Posterior vena cava (tissue), 2 donors: Measurements from ENCODE around the gene PCED1B. TPM values are rescaled to one million over a fixed set of nuclear protein-coding genes. Genes with fewer than 3 reads are reported as not detected.
"Not testable (repeated sequence)": the region's sequence is repeated elsewhere in the genome, so short reads cannot be mapped to it uniquely, and the experiment has no call there.

Experiments used
- DNase-seq: peaks from one replicate; pipeline ENCODE4 v3.0.0-alpha.2; 2020; ENCODE audit warnings: low spot score
- intact Hi-C, 2 donors: fragments of 100-400 bp; cut with DNase I; formaldehyde crosslinking; loops; one replicate each; pipeline versions ENCODE4 v1.14.1 to v1.14.2; 2022 to 2023
- total RNA-seq, 2 donors: library from RNA; stranded (reverse); fragmentation: NEBNext Ultra II Directional; extraction: Animal tissue kit (Norgen Biotek cat#: 25700); gene quantifications; one replicate each; pipeline ENCODE4 v1.2.1, GENCODE V29; 2021
- donor health status: DM: yes; HTN: yes; CAD: no.
- donor health status: DM: yes; HTN: yes; CAD: no.

PCED1B gene
- total RNA-seq, 2 donors from 2014 or later: 5.7 to 7.2 TPM

DNA sequence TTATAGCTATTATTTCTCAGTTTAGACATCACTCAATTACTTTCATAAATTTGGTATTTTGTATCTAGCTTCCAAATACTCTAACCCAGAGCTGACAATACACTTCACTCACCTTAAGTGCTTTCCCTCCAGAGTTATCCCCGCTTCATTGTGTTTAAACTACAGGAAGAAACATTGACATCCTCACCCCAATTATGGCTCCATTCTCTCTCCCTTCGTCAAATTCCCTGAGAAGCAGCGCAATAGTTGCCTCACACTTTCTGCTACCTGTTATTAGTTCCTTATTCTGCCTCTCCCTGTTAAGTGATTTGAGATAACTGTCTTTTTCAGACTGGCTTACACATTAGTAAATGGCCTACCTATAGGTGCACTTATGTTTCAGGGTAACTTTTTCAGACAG, 69.7 kb downstream of the PCED1B start:
- no peak for DNase-seq
- intact Hi-C loops: no loop called here

DNA sequence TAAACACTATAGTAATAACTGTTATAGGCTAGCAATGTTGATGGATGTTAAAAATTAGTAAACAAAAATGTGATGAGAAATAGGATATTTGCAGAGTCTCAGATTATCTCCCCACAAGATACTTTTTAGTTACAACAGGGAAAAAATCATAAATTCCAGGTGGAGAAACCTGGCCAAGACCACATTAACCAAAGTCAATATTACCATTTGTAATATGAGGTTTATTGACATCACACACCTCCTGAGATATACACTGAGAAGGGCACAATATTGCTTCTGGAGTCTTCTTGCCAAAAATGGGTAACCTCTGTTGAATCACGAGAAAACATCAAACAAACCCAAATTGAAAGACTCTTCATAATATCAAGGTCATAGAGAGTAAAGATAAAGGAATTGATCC, 72.7 kb downstream of the PCED1B start:
- DNase-seq: no peak
- intact Hi-C loops: no loop called here

DNA sequence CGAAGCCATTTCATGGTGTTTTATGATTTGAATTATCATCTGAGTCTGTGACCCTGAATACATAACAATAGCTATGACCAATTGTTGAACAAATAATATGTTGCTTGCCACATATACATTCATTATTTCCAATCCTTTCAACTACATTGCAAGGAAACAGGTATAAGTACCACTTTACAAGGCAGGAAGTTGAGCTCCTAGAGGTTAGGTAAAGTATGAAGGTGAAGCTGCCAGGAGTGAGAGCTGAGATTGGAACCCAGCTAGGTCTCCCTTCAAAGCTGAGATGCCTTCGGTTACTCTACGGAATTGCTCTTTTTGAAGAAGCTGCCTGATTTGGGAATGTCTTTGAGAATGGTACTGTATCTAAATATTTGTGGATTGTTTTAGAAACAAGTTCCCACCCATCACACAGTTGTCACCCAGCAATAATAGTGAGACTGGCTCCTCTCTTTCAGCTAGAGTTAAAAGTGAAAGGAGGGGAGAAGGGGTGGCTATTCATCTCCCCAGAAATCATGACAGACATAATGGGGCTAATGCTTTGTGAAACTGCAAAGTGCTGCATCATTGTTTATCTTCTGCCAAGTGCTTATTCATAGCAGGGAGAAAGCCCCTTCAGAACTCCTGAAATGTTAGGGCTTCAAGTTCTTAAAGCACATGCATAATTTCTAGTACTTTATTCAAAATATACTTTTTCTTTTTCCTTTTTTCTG, 76.2 kb downstream of the PCED1B start:
- DNase-seq: no peak
- intact Hi-C loops: no loop called here

DNA sequence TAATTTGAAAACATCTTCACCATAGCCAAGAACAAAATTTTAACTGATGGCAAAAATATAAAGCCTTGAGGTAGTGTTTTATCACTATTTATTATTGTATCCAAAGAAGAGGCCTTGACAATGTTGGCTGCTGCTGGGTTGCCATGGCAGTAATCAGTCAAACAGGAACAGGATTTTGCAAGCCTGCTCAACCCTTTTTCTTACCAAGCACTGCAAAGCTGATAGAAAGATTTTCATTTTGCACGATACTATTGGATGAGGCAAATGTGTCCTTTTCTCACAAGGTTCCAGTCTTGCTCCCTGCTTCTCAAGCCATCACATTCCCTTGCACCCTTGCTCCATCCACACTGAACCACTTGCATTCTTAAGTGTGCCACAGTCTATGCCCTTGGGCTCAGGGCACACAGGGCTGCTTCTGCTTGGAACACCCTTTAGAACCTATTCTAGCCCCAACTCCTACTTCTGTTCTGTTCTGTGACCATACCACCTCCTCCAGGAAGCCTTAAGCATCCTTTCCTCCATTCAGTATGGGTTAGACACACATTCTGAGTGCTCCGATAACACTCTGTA, 76.8 kb downstream of the PCED1B start:
- intact Hi-C loops: no loop called here
- DNase-seq: no peak

DNA sequence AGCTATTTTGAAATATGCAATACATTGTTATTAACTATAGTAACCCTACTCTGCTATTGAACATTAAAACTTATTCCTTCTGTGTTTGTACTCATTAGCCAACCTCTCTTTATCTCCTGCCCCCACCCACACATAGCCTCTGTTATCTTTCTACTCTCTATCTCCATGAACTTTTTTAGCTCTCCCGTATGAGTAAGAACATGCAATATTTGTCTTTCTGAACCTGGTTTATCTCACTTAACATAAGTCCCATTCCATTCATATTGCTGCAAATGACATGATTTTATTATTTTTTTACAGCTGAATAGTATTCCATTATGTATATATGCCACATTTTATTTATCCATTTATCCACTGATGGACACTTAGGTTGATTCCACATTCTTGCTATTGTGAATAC, 79.4 kb downstream of the PCED1B start:
- intact Hi-C loops: no loop called here
- DNase-seq: no peak

DNA sequence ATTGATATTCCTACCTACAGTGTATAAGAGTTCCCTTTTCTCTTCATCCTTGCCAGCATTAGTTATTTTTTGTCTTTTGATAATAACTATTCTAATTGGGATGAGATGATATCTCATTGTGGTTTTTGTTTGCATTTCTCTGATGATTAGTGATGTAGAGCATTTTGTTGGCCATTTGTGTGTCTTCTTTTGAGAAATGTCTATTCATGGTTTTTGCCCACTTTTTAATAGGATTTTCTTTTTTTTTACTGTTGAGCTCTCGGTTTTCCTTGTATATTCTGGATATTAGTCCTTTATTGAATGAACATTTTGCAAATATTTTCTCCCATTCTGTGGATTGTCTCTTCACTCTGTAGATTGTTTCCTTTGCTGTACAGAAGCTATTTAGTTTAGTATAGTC, 79.9 kb downstream of the PCED1B start:
- intact Hi-C loops: no loop called here
- no peak for DNase-seq

DNA sequence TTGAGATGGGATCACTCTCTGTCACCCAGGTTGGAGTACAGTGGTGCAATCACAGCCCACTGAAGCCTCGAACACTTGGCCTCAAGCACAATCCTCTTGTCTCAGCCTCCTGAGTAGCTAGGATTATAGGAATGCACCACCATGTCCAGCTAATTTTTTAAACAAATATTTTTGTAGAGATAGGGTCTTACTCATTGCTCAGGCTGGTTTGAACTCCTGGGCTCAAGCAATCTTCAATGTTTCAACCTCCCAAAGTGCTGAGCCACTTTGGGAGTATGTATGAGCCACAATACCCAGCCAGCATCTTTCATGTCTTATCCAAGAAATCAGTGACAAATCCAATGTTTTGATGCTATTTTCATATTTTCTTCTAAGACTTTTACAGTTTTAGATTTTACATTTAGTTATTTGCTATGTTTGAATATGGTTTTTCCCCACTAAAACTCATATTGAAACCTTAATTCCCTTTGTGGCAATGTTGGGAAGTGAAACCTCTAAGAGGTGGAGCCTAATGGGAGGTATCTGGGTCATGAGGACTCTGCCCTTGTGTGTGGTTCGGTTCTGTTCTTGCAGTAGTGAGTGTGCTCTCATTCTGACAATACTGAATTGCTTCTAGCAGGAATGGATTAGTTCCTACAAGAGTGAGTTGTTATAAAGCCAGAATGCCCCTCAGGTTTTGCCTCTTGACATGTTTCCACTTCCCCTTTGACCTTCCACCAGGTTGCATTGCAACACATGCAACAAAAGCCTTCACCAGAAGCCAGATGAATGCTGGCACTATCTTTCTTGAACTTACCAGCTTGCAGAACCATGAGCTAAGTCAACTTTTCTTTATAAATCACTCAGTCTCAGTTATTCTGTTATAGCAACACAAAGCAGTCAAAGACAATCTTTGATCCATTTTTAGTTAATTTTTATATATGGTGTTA, 81.2 kb downstream of the PCED1B start:
- no peak for DNase-seq
- intact Hi-C loops: no loop called here

DNA sequence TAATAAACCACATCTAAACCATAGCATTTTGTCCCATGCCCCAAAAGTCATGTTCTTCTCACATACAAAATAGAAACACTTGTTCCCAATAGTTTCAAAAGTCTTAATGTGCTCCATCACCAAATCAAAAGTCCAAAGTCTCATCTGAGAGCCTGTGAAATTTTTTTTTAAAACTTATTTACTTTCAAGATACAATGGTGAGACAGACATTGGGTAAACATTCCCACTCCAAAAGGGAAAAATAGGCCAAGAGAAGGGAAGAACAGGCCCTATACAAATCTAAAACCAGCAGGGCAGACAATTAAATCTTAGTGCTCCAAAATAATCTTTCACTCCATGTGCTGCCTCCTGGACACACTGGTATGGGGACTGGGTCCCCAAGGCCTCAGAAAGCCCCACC, 84.7 kb downstream of the PCED1B start:
- no peak for DNase-seq
- intact Hi-C loops: no loop called here

DNA sequence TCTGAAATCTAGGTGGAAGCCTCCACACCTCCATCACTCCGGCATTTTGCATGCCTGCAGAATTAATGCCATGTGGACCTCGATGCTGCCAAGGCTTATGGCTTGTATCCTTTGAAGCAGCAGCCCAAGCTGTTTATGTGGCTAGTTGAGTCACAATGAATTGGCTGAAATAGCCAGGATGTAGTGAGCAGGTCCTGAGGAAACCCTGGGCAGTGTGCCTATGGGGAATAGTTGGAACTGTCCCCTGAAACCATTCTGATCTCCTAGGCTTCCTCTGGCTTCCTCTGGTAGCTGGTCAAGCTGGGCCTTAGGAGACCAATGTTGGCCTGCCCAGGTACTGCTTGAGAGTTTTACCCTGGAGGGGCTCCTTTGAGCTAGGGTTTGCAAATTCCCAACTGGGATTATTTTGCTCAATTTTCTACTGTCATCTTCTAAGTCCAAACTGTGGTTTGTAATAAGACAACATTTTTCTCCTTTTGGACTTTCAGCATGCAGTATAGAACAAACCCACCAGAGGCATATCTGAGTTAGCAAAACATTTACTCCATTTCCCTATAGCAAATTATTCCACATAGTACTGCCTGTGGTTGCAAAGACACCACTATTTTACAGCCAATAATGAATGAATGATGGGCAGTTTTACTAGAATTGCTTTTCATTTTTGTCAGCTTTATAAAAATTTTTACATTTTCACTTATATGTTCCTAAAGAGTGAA, 85.5 kb downstream of the PCED1B start:
- no peak for DNase-seq
- intact Hi-C loops: no loop called here

DNA sequence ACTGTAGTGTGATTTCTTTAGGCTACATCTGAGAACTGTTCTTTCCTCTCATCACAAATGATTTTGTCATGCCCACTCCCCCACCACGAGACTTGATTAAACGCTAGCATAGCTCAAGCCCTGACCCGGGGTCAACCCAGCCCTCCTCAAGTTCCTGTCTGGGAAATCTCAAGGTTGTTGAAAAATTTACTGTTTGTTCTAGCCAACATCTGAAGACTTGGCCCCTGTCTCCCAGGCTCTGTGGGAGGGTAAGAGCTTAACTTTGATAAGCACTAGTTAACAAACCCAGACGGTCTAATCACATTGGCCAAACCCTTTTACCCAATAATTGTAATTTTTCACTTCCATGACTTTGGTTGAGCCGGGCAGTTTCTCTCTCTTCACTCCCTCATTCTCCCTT, 86.5 kb downstream of the PCED1B start:
- intact Hi-C loops: no loop called here
- no peak for DNase-seq

DNA sequence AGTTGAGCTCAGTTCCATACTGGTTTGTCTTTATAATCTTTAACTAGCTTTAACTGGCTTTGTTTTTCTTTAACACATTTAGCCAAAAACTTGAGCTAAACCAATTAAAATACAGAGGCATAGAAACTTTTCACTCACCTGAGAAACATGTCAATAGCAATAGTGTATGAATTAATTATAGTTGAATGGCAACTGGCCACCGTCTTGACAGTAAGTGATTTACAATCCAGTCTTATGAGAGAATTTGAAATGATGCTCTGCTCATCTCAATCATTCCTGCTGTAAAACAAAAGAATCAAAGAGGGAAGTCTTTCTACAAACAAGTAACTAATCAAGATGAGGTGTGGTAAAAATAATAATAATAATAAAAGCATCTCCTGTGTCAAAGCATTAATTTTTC, 86.9 kb downstream of the PCED1B start:
- intact Hi-C loops: no loop called here

DNA sequence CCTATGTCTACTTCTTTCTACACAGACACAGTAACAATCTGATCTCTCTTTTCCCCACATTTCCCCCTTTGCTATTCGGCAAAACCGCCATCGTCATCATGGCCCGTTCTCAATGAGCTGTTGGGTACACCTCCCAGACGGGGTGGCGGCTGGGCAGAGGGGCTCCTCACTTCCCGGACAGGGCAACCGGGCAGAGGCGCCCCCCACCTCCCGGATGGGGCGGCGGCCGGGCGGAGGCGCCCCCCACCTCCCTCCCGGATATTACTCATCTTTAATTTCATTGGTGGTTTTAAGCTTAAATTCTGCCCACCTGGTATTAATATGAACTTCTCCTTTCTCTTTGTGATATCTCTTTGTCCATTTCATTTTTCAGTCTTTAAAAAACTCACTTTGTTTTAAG, 90.9 kb downstream of the PCED1B start:
- intact Hi-C loops: not testable (repeated sequence)

More for the DNA sequence above, 86.9 kb downstream of the PCED1B start:
- DNase-seq: no peak

DNA sequence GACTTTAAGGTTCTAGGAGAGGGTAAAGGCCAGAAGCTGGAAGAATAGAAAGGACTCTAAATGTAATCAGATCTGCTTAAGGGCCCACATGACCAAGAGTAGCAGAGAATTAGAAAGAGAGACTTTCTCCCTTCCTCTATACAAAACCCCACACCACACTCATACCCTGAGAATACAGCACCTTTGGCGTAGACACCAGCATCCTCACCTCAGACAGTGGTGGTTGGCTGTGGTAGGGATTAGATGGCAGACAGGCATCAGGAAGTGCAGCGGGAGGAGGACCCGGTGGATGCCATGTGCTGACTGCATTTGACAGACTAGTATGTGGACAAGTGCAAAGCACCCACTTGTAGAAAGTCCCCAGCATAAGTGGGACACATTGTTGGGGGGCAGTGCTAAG, 98.6 kb downstream of the PCED1B start:
- intact Hi-C loops: loop anchor here in 1 of 2 donors (5.0 kb wide), 1 partner anchor 809 kb away; no protein-coding TSS in a partner anchor
- DNase-seq: no peak

More for the DNA sequence above, 90.9 kb downstream of the PCED1B start:
- DNase-seq: not testable (repeated sequence)

DNA sequence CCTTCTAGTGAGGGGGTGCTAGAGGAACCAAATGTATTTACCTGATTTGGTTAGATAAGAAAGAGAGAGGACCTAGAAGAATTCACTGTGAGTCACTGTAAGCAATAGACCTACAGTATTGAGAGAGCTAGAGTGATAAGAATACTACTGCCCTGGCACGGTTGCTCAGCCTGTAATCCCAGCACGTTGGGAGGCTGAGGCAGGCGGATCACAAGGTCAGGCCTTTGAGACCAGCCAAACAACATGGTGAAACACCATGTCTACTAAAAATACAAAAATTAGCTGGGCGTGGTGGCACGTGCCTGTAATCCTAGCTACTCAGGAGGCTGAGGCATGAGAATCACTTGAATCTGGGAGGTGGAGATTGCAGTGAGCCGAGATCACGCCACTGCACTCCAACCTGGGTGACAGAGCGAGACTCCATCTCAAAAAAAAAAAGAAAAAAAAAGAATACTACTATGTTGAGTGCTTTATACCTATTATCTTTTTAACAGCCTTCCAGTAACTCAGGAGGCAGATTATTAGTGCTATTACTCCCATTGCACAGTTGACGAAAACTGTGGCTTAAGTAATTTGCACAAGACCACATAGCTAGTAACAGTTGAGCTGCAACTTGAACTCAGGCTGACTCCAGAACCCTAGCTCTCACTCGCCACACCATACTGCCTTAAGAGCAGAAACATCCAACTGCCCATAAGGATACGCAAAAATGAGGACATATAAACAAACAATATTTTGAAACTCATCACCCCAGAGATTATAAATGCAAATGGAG, 102.9 kb downstream of the PCED1B start:
- DNase-seq, intact Hi-C loops: not testable (repeated sequence)

DNA sequence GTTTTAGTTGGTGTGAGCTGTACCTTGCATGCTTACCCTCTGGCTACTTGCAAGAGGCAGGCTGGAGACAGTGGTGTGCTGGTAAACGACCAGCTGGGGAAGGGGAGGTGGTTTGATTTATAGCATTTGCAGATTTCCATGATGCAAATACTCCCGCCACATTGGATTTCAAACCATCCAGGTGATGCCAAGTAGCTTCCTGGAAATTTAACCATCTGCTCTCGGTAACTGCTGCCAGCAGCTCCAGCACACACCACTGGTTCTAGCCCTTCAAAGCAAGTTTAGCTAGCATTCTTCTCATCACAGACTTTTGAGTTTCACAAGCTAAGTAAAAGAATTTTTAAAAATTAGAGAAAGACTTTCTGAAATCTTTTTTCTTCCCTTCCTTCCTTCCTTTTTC, 104.8 kb downstream of the PCED1B start:
- intact Hi-C loops: no loop called here
- no peak for DNase-seq

DNA sequence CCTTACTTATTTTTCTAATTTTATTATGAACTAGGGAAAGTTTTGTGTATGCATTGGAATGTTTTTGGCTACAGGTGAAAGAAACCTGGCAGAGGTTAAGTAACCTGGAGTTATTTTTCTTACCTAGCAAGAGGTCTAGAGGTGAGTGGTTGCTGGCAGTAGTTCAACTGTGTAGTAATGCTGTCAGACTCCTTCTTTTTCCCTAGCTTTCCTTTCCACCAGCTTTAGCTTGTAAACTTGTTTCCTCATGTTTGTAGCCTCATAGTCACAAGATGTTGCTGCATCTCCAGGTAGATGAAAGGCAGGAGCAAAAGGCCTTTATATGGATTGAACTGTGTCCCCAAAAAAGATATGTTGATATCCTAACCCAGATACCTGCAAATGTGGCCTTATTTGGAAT, 105.4 kb downstream of the PCED1B start:
- no peak for DNase-seq
- intact Hi-C loops: no loop called here

DNA sequence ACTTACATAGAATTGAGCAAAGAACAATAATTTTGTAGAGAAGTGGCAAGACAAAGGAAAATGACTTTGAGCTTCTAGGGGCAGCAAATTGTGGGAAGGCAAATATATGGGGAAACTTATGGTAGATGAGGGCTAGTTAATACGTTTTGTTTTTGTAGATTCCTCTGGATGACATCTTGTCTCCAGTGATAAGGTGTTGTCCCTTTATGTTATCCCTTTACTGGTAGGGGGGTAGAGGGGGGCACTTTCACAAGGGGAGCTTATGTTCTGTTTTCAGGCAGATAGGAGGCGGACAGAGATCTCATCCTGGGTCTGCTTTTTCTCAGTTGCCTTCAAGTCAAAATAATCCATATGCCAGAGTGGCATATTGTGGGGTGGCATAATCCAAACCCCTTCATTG, 106.8 kb downstream of the PCED1B start:
- intact Hi-C loops: no loop called here
- no peak for DNase-seq

DNA sequence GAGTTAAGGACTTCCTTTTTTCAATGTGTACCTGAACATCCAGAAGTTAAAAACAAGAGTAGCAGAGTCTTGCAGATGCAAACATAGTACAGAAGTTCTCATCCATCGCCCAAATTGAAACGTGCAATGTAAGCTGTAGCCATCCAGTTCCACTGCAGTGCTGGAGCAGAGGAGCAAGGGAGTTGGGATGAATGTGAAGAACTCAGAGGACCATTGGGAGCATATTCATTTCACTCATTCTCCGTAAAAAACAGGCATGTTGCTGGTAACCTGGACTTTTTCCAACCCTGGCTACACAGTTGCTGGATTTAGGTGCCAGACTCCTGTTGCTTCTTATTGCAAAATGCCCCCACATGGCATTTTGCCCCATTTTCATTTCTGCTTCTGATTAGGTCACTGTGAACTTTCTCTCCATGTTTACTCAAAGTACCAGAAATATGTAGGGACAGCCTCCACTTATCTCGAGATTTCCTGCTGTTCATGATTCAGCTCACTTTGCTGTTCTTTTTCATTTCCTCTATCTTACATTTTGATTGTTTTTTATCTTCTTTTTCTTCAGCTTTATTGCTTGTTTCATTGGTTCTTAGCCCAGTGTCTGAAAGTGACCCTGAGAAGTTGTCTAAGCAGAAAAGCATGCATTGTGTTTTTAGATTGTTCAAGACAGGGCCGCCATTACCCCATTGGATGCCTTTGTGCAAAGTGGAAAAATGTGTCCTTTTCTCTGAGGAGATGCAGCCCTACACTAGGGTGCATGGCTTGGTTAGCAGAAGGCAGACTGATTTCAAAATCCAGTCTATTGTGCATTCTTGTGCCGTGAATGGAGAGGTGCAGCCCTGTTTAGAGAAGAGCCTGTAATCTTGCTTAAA, 109.4 kb downstream of the PCED1B start:
- intact Hi-C loops: no loop called here
- DNase-seq: no peak
